IPS DF 6.9 (cell line): ENCODE measurements around the gene CCSER1.

Source experiments
- DNase-seq: peaks from one replicate; pipeline ENCODE4 v3.0.0-alpha.2; 2013; ENCODE audit warnings: low read depth, low spot score
- H3K27ac ChIP-seq: one replicate; pipeline ENCODE4 v1.5.1; 2013; ENCODE audit warnings: low read length, control low read depth
- H3K27me3 ChIP-seq: 2 replicates; pipeline ENCODE4 v1.6.1; 2013; ENCODE audit warnings: mild to moderate bottlenecking, low read length; ENCODE audit not compliant: control insufficient read depth, insufficient read depth
- H3K36me3 ChIP-seq: 2 replicates; pipeline ENCODE4 v1.6.1; 2013; ENCODE audit warnings: low read length; ENCODE audit not compliant: control insufficient read depth, insufficient read depth
- H3K4me1 ChIP-seq: 2 replicates; pipeline ENCODE4 v1.6.1; 2013; ENCODE audit warnings: low read length; ENCODE audit not compliant: control insufficient read depth, insufficient read depth
- H3K4me3 ChIP-seq: 2 replicates; pipeline ENCODE4 v1.5.1; 2013; ENCODE audit warnings: mild to moderate bottlenecking, low read length
- H3K9me3 ChIP-seq: 2 replicates; pipeline ENCODE4 v1.6.1; 2013; ENCODE audit warnings: low read length, inconsistent platforms; ENCODE audit not compliant: control insufficient read depth, insufficient read depth
- WGBS: extraction: QIAGEN DNeasy Blood & Tissue Kit; methylation state at CpG from one replicate; pipeline ENCODE4 v1.1.7; 2013; ENCODE audit warnings: mixed read lengths, missing lambda C conversion rate; ENCODE audit not compliant: insufficient read length, insufficient coverage; 5-methylcytosine and 5-hydroxymethylcytosine counted together

The CCSER1 gene

GRCh38 chr4:90536408-90536807 lies 409.2 kb downstream of the CCSER1 start:
- DNase-seq = no peak
- no CpG with 5 or more reads among the region's 1 CpG for WGBS
- Histone ChIP-seq H3K4me3 (no peak overlapping the region), H3K4me1 (no peaks in the 10 kb centered on the region), H3K27me3 (no peaks in the 10 kb centered on the region), H3K36me3 (no peaks in the 10 kb centered on the region), H3K9me3 (no peaks in the 10 kb centered on the region), H3K27ac (no peak overlapping the region)

- Histone ChIP-seq H3K9me3 (no peaks in the 10 kb centered on the region), H3K4me1 (no peaks in the 10 kb centered on the region), H3K4me3 (no peak overlapping the region), H3K36me3 (no peaks in the 10 kb centered on the region), H3K27me3 (no peaks in the 10 kb centered on the region), H3K27ac (no peak overlapping the region)
- DNase-seq = no peak
- WGBS = no CpG with 5 or more reads among the region's 3 CpGs
Observed at GRCh38 chr4:90537491-90537890, 410.3 kb downstream of the CCSER1 start.

DNA sequence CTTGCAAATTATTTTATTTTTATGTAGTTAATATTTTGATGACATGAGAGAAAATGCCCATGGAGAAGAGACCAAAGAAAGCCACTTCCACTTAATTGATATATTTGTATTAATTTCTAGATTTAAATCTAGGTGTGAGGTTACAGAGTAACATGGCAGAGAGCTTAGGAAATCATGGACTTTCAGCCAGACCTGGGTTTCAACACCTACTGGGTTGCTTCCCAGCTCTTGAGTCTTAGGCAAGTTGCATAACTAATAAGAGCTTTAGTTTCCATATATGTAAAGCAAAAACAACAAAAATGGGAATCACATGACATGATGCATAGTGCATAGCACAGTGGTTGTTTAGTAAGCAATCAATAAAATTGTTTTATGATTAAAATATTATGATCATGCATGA lies 413.3 kb downstream of the CCSER1 start:
- no peaks in the 10 kb centered on the region for H3K36me3 ChIP-seq
- no peak overlapping the region for H3K27ac ChIP-seq
- no peak overlapping the region for H3K4me3 ChIP-seq
- no peaks in the 10 kb centered on the region for H3K27me3 ChIP-seq
- no peaks in the 10 kb centered on the region for H3K4me1 ChIP-seq
- no peak for DNase-seq
- H3K9me3 ChIP-seq = no peaks in the 10 kb centered on the region

DNA sequence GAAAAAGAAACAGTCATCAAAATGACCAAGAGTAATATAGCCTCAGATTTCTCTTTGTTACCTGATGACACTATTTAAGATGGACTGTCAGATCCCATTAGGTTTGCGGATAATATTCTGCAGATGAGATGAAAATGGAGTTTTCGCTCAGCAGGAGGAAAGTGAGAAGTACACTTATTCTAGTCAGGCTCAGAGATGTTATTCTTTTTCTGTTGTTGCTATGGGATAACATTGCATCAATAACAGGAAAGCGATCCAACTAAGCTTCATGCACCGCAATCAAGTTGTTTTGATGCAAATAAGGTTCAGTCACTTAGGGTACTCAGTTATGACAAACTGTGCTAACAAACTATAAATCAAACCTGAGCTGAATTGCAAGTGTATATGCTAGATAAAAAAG lies 415.0 kb downstream of the CCSER1 start:
- no peak overlapping the region for H3K4me3 ChIP-seq
- WGBS = no CpG with 5 or more reads among the region's 4 CpGs
- H3K27me3 ChIP-seq = no peaks in the 10 kb centered on the region
- no peak for DNase-seq
- no peaks in the 10 kb centered on the region for H3K36me3 ChIP-seq
- H3K9me3 ChIP-seq = no peaks in the 10 kb centered on the region
- H3K27ac ChIP-seq = no peak overlapping the region
- no peaks in the 10 kb centered on the region for H3K4me1 ChIP-seq

DNA sequence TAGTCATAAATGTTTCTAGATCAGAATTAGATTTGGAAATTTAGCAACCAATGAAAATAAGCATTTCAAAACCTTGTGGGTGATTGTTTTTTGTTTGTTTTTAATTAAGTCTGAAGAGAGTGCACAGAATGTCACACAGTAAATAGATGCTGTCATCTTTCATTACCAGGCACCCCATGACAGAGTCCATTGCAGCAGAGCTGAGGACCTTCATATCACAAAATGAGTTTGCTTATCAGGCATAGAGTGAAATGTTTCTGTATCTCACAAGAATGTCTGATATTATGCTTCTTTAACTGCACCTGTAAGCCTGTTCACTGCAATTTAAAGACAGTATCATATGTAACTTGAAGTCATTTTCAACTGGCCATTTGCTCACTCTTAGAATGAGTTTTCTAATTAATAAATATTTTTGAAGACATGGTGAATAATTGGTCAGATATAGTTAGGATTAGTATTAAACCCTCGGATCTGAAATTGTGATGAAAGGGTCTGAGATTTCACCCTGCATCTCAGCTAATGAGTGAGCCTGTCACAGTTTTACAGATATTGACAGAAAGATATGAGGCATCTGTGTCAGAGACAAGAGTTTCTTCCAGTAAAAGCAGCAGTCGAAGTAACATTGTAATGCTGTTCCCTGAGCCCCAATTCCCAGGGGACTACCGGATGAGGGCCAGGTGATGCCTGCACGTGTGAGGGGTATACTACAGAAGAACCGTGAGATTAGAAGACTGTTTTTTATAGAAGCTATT lies 416.4 kb downstream of the CCSER1 start:
- H3K9me3 ChIP-seq = no peaks in the 10 kb centered on the region
- H3K4me3 ChIP-seq = no peak overlapping the region
- DNase-seq = no peak
- no peaks in the 10 kb centered on the region for H3K36me3 ChIP-seq
- no peaks in the 10 kb centered on the region for H3K27me3 ChIP-seq
- WGBS = no CpG with 5 or more reads among the region's 5 CpGs
- no peak overlapping the region for H3K27ac ChIP-seq
- H3K4me1 ChIP-seq = no peaks in the 10 kb centered on the region

DNA sequence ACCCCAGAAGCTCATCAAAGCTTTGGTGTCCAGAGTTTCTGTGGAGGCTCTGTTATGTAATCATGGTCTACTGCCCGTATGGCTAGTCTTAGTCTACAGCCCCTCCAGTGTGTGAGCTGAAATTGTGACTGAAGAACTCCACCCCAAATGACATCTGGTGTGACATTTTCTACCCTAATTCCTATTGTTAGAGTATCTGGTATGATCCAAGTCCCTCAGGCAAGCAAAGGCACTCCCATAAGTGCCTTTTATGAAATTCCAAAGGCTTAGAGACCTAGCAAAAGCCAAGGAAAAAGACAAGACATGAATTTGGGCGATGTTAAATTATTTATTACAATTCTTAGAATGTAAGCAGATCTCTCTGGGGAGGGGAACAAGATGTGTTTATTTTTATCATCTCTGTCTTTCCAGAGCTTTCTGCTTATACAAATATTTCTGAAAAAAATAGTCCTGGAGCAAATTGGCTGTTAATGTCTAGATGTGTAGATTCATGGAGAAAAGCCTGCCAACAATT lies 417.4 kb downstream of the CCSER1 start:
- Histone ChIP-seq H3K9me3 (no peaks in the 10 kb centered on the region), H3K27ac (no peak overlapping the region), H3K36me3 (no peaks in the 10 kb centered on the region), H3K4me1 (no peaks in the 10 kb centered on the region), H3K27me3 (no peaks in the 10 kb centered on the region), H3K4me3 (no peak overlapping the region)
- no peak for DNase-seq
- WGBS = no CpG with 5 or more reads among the region's 2 CpGs

DNA sequence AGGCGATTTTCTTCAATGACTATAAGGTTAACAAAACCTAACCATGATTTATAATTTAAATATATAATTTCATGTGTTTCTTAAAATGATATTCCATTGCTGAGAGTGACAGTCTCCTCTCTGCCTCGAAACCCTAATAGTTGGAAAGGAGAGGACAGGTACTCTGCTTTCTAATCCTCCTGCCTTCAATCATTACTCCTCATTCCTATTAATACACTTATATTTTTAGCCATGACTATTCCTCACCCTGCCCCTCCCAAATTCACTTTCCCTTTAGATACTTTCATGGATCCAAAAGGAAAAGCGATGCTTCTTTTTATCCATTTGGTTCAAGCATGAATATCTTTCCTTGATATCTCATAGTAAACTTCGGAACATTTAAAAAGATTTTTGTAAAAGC lies 418.2 kb downstream of the CCSER1 start:
- no peak overlapping the region for H3K27ac ChIP-seq
- no peaks in the 10 kb centered on the region for H3K36me3 ChIP-seq
- no peak for DNase-seq
- no peaks in the 10 kb centered on the region for H3K4me1 ChIP-seq
- WGBS = no CpG with 5 or more reads among the region's 4 CpGs
- H3K27me3 ChIP-seq = no peaks in the 10 kb centered on the region
- H3K9me3 ChIP-seq = no peaks in the 10 kb centered on the region
- no peak overlapping the region for H3K4me3 ChIP-seq

GRCh38 chr4:90546114-90546513 lies 418.9 kb downstream of the CCSER1 start:
- no peak for DNase-seq
- H3K27ac ChIP-seq = no peak overlapping the region
- H3K4me3 ChIP-seq = no peak overlapping the region

GRCh38 chr4:90570615-90571014 lies 443.4 kb downstream of the CCSER1 start:
- Histone ChIP-seq H3K4me1 (no peaks in the 10 kb centered on the region), H3K36me3 (no peaks in the 10 kb centered on the region), H3K27me3 (no peaks in the 10 kb centered on the region), H3K9me3 (no peaks in the 10 kb centered on the region), H3K27ac (no peak overlapping the region), H3K4me3 (no peak overlapping the region)
- DNase-seq = no peak
- no CpG with 5 or more reads among the region's 2 CpGs for WGBS

More at GRCh38 chr4:90546114-90546513, 418.9 kb downstream of the CCSER1 start:
- H3K9me3 ChIP-seq = no peaks in the 10 kb centered on the region
- no peaks in the 10 kb centered on the region for H3K4me1 ChIP-seq
- WGBS = no CpG with 5 or more reads among the region's 1 CpG
- no peaks in the 10 kb centered on the region for H3K36me3 ChIP-seq
- no peaks in the 10 kb centered on the region for H3K27me3 ChIP-seq

- Histone ChIP-seq H3K4me3 (no peak overlapping the region), H3K27ac (no peak overlapping the region), H3K9me3 (no peaks in the 10 kb centered on the region), H3K36me3 (no peaks in the 10 kb centered on the region), H3K4me1 (no peaks in the 10 kb centered on the region), H3K27me3 (no peaks in the 10 kb centered on the region)
- DNase-seq = no peak
- no CpG with 5 or more reads among the region's 2 CpGs for WGBS
Observed at GRCh38 chr4:90572996-90573395, 445.8 kb downstream of the CCSER1 start.

- Histone ChIP-seq H3K27ac (no peak overlapping the region), H3K9me3 (no peaks in the 10 kb centered on the region), H3K4me1 (no peaks in the 10 kb centered on the region), H3K36me3 (no peaks in the 10 kb centered on the region), H3K4me3 (no peak overlapping the region), H3K27me3 (no peaks in the 10 kb centered on the region)
- WGBS = no CpG with 5 or more reads among the region's 1 CpG
- no peak for DNase-seq
Observed at GRCh38 chr4:90575371-90575770, 448.2 kb downstream of the CCSER1 start.
